WTC11 (cell line): ENCODE results near the gene EEF2KMT.
"Not testable (repeated sequence)": the region's sequence is repeated elsewhere in the genome, so short reads cannot be mapped to it uniquely, and the experiment has no call there.

Experiments used
- JUN ChIP-seq: sonication (generic); formaldehyde crosslinking; IDR thresholded peaks from 2 replicates; pipeline ENCODE4 v1.8.0; 2023; ENCODE audit warnings: mild to moderate bottlenecking, missing genetic modification reagents
- ZNF121 ChIP-seq: sonication (generic); formaldehyde crosslinking; IDR thresholded peaks from 2 replicates; pipeline ENCODE4 v1.8.0; 2023; ENCODE audit warnings: missing genetic modification reagents
- ZNF416 ChIP-seq: fragments of 250-450 bp; sonication (Bioruptor Pico); IDR thresholded peaks from 2 replicates; pipeline ENCODE4 v1.9.0; 2021; ENCODE audit warnings: mild to moderate bottlenecking, inconsistent platforms
- ZNF423 ChIP-seq: fragments of 250-450 bp; sonication (Bioruptor Pico); IDR thresholded peaks from 2 replicates; pipeline ENCODE4 v2.1.2; 2022; ENCODE audit warnings: mild to moderate bottlenecking, moderate library complexity
- TF ChIP-seq, protein P1 (sequence below): fragments of 200-600 bp; IDR thresholded peaks from 2 replicates; pipeline ENCODE4 v1.8.0; 2022; ENCODE audit warnings: antibody characterized with exemption
- TF ChIP-seq, protein P2 (sequence below): sonication (generic); formaldehyde crosslinking; IDR thresholded peaks from 2 replicates; pipeline ENCODE4 v1.8.0; 2022; ENCODE audit warnings: missing genetic modification reagents

DNA sequence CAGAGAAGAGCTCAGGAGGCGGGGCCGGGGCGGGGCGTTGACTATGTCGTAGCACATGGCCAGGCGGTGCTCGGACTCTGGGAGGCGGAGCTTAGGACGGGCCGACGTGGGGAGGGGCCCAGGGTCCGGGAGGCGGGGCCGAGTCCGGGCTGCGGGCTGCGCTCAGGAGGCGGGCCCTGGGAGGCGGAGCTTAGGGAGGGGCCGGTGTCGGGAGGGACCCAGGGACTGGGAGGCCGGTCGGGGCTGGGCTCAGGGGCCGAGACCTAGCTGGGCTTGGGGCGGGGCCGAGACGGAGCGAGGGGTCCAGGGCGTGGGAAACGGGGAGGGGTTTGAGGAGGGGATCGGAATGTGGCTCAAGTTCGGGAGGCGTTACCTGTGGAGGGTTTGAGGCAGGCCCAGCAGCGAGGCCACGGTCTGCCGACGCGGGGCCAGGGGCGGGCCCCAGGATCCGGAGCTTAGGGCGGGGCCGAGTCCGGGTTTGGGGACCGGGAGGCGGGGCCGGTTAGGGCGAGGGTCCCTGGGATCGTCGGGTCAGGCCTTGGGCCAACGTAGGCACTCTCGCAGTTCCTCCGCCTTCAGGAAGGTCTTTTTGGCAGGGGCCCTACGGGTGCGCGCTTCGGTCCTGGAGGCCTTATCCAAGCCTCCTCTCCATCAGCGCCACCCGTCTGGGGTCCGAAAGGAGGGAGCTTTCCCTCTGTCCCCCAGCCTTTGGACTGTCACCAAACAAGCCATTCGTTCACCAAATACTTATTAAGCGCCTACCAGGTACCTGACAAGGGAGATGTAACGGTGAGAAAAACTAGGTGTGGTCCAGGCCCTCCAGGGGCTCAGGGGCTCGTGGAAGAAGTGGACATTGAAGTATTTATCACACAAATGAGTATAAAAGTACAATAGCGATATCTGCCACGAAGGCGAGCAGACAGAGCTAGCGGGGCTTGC, 895 bp upstream of the EEF2KMT start:
- TF ChIP-seq, protein P1, sequence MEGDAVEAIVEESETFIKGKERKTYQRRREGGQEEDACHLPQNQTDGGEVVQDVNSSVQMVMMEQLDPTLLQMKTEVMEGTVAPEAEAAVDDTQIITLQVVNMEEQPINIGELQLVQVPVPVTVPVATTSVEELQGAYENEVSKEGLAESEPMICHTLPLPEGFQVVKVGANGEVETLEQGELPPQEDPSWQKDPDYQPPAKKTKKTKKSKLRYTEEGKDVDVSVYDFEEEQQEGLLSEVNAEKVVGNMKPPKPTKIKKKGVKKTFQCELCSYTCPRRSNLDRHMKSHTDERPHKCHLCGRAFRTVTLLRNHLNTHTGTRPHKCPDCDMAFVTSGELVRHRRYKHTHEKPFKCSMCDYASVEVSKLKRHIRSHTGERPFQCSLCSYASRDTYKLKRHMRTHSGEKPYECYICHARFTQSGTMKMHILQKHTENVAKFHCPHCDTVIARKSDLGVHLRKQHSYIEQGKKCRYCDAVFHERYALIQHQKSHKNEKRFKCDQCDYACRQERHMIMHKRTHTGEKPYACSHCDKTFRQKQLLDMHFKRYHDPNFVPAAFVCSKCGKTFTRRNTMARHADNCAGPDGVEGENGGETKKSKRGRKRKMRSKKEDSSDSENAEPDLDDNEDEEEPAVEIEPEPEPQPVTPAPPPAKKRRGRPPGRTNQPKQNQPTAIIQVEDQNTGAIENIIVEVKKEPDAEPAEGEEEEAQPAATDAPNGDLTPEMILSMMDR = not testable (repeated sequence)
- TF ChIP-seq ZNF423 (CRISPR knock-in tag); JUN; ZNF416 (CRISPR knock-in tag); ZNF121 (CRISPR knock-in tag): not testable (repeated sequence)
- TF ChIP-seq, protein P2, sequence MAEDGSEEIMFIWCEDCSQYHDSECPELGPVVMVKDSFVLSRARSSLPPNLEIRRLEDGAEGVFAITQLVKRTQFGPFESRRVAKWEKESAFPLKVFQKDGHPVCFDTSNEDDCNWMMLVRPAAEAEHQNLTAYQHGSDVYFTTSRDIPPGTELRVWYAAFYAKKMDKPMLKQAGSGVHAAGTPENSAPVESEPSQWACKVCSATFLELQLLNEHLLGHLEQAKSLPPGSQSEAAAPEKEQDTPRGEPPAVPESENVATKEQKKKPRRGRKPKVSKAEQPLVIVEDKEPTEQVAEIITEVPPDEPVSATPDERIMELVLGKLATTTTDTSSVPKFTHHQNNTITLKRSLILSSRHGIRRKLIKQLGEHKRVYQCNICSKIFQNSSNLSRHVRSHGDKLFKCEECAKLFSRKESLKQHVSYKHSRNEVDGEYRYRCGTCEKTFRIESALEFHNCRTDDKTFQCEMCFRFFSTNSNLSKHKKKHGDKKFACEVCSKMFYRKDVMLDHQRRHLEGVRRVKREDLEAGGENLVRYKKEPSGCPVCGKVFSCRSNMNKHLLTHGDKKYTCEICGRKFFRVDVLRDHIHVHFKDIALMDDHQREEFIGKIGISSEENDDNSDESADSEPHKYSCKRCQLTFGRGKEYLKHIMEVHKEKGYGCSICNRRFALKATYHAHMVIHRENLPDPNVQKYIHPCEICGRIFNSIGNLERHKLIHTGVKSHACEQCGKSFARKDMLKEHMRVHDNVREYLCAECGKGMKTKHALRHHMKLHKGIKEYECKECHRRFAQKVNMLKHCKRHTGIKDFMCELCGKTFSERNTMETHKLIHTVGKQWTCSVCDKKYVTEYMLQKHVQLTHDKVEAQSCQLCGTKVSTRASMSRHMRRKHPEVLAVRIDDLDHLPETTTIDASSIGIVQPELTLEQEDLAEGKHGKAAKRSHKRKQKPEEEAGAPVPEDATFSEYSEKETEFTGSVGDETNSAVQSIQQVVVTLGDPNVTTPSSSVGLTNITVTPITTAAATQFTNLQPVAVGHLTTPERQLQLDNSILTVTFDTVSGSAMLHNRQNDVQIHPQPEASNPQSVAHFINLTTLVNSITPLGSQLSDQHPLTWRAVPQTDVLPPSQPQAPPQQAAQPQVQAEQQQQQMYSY (CRISPR knock-in tag) = not testable (repeated sequence)
